ENCODE data around the gene FTH1. TPM values are rescaled to one million over a fixed set of nuclear protein-coding genes. Genes with fewer than 3 reads are reported as not detected.

FTH1 gene
- total RNA-seq, 1 experiment from 2014 or later = 3,345 TPM

- no peaks in the 10 kb centered on the region for H3K79me2 ChIP-seq (ENCODE audit: insufficient read depth, low read length)
- POLR2A ChIA-PET = interaction anchor here (1.0 to 6.2 kb wide), 6 partner anchors 9 to 94 kb away, joined by 3 to 60 read pairs (median 5); partner anchors contain the start of genes BEST1 and FTH1
- H3K9ac ChIP-seq (ENCODE audit: low read length) = no peak overlapping the region
- no peak for TF ChIP-seq SRF (IDR thresholded peaks at IDR 0.05; ENCODE audit: low read depth)
- peak in 1 of 3 experiments; percentile 20; a peak in 1 of 6 replicates for TF ChIP-seq CTCF (IDR thresholded peaks at IDR 0.05 in 2 of 3, conservative IDR thresholded peaks at IDR 0.05 in 1 of 3; ENCODE audit: borderline replicate concordance in 1 of 3, insufficient read depth in 1 of 3, low read depth in 2 of 3, low read length in 2 of 3)
- H3K36me3 ChIP-seq (ENCODE audit: control insufficient read depth in 1 of 2, insufficient read depth in 2 of 2, low read length in 2 of 2) = peaks cover under 1 to 13% of the 10 kb centered on the region in 2 experiments; a peak in 2 of 4 replicates
- H3K4me3 ChIP-seq (replicated peaks in 1 of 2; ENCODE audit: low read depth in 1 of 2, low read length in 2 of 2) = no peak overlapping the region
- H3K9me2 ChIP-seq (ENCODE audit: insufficient read depth) = no peaks in the 10 kb centered on the region
- RAD21 ChIA-PET (ENCODE audit: low non-redundant PET in 1 of 2, low total read pairs in 2 of 2, uncharacterized antibody in 2 of 2, unreplicated experiment in 2 of 2) = no interaction called here
- 0 out of 2 replicates have a peak, but pooled peaks have one; percentile 15 for ATAC-seq
- CTCF ChIA-PET = interaction anchor here (1.0 to 1.7 kb wide), 5 partner anchors 9 to 123 kb away, joined by 3 to 7 read pairs (median 4); partner anchors contain the start of gene BEST1
- intact Hi-C loops (cut with micrococcal nuclease) = no loop called here
- no peak overlapping the region for H2AFZ ChIP-seq (ENCODE audit: low read depth, low read length, poor library complexity, severe bottlenecking)
- peaks cover 0 to 39% of the 10 kb centered on the region in 2 experiments; a peak in 3 of 4 replicates for H3K4me1 ChIP-seq (ENCODE audit: control insufficient read depth in 1 of 2, insufficient read depth in 2 of 2, low read length in 2 of 2)
- no peak overlapping the region for H3K27ac ChIP-seq (ENCODE audit: low read depth, low read length)
- peaks cover 3% of the 10 kb centered on the region; the same call in 1 of the 2 replicates for H4K20me1 ChIP-seq (ENCODE audit: insufficient read depth)
- DNase-seq (ENCODE audit: low read depth, low spot score) = no peak
- H3K27me3 ChIP-seq (ENCODE audit: insufficient read depth, low read length) = no peaks in the 10 kb centered on the region
- no peaks in the 10 kb centered on the region for H3K9me3 ChIP-seq (ENCODE audit: control insufficient read depth in 1 of 2, insufficient read depth in 1 of 2, low read depth in 1 of 2, low read length in 2 of 2)
- H3K4me2 ChIP-seq (ENCODE audit: low read length) = peak overlapping the region; percentile 43
- no TSS peak for BruUV-seq (replicated peaks)
Measured at GRCh38 chr11:61959114-61959513, 8.3 kb downstream of the FTH1 start.

GRCh38 chr11:61958590-61958989, 8.8 kb downstream of the FTH1 start:
- ATAC-seq (no peak), DNase-seq (ENCODE audit: low read depth, low spot score) (no peak)
- no peaks in the 10 kb centered on the region for H3K9me2 ChIP-seq (ENCODE audit: insufficient read depth)
- TF ChIP-seq CEBPB (IDR thresholded peaks at IDR 0.05; ENCODE audit: low read depth) = no peak
- ChIA-PET RAD21 (ENCODE audit: low non-redundant PET in 1 of 2, low total read pairs in 2 of 2, uncharacterized antibody in 2 of 2, unreplicated experiment in 2 of 2) (no interaction called here), CTCF (interaction anchor here (1.0 to 1.7 kb wide), 4 partner anchors 11 to 123 kb away, joined by 3 to 7 read pairs (median 4); no protein-coding TSS in a partner anchor), POLR2A (interaction anchor here (1.1 to 6.2 kb wide), 5 partner anchors 8 to 95 kb away, joined by 3 to 60 read pairs (median 6); partner anchors contain the start of genes BEST1 and FTH1)
- intact Hi-C loops (cut with micrococcal nuclease) = no loop called here
- no peak overlapping the region for H3K4me2 ChIP-seq (ENCODE audit: low read length)
- peaks cover 0 to 38% of the 10 kb centered on the region in 2 experiments; a peak in 3 of 4 replicates for H3K4me1 ChIP-seq (ENCODE audit: control insufficient read depth in 1 of 2, insufficient read depth in 2 of 2, low read length in 2 of 2)
- BruUV-seq (replicated peaks) = no TSS peak
- H3K36me3 ChIP-seq (ENCODE audit: control insufficient read depth in 1 of 2, insufficient read depth in 2 of 2, low read length in 2 of 2) = peaks cover 0 to 8% of the 10 kb centered on the region in 2 experiments; a peak in 1 of 4 replicates
- no peak overlapping the region for H2AFZ ChIP-seq (ENCODE audit: low read depth, low read length, poor library complexity, severe bottlenecking)
- peaks cover 3% of the 10 kb centered on the region; the same call in 1 of the 2 replicates for H4K20me1 ChIP-seq (ENCODE audit: insufficient read depth)
- no peaks in the 10 kb centered on the region for H3K27me3 ChIP-seq (ENCODE audit: insufficient read depth, low read length)
- no peak overlapping the region for H3K9ac ChIP-seq (ENCODE audit: low read length)
- H3K79me2 ChIP-seq (ENCODE audit: insufficient read depth, low read length) = no peaks in the 10 kb centered on the region
- no peak overlapping the region for H3K4me3 ChIP-seq (replicated peaks in 1 of 2; ENCODE audit: low read depth in 1 of 2, low read length in 2 of 2)
- H3K27ac ChIP-seq (ENCODE audit: low read depth, low read length) = no peak overlapping the region
- no peaks in the 10 kb centered on the region for H3K9me3 ChIP-seq (ENCODE audit: control insufficient read depth in 1 of 2, insufficient read depth in 1 of 2, low read depth in 1 of 2, low read length in 2 of 2)
